Measurements from ENCODE around the gene PTPRH.
A peak's percentile ranks its signal among the peaks of the same experiment; 100 is the strongest.

The PTPRH gene, protein sequence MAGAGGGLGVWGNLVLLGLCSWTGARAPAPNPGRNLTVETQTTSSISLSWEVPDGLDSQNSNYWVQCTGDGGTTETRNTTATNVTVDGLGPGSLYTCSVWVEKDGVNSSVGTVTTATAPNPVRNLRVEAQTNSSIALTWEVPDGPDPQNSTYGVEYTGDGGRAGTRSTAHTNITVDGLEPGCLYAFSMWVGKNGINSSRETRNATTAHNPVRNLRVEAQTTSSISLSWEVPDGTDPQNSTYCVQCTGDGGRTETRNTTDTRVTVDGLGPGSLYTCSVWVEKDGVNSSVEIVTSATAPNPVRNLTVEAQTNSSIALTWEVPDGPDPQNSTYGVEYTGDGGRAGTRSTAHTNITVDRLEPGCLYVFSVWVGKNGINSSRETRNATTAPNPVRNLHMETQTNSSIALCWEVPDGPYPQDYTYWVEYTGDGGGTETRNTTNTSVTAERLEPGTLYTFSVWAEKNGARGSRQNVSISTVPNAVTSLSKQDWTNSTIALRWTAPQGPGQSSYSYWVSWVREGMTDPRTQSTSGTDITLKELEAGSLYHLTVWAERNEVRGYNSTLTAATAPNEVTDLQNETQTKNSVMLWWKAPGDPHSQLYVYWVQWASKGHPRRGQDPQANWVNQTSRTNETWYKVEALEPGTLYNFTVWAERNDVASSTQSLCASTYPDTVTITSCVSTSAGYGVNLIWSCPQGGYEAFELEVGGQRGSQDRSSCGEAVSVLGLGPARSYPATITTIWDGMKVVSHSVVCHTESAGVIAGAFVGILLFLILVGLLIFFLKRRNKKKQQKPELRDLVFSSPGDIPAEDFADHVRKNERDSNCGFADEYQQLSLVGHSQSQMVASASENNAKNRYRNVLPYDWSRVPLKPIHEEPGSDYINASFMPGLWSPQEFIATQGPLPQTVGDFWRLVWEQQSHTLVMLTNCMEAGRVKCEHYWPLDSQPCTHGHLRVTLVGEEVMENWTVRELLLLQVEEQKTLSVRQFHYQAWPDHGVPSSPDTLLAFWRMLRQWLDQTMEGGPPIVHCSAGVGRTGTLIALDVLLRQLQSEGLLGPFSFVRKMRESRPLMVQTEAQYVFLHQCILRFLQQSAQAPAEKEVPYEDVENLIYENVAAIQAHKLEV

DNA sequence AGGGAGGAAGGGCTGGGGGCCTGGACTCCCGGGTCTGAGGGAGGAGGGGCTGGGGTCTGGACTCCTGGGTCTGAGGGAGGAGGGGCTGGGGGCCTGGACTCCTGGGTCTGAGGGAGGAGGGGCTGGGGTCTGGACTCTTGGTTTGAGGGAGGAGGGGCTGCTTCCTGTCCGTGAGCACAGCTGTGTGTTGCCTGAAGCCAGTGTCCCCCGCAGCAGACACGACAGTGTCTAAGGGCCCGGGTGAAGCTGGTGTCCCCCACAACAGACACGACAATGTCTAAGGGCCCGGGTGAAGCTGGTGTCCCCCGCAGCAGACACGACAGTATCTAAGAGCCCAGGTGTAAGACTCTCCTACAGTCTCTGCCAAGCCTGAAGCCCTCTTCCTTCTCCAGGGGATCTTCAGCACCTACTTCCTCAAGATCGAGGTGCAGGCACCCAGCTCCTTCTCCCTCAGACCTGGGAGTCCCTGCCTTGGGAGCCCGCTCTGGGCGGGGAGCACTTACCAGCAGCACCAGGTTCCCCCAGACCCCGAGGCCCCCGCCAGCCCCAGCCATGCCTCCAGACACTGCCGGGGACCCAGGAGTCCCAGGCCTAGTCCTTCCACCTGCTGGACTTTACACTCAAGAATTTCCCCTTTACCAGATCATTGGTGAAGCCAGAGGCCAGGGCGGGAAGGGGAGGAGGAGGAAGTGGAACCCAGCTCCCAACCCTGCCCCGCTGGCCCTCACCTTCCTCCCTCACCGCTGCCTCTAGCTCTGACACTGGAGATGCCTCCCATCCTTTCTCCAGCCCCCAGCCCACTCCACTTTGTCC is at the start of gene PTPRH:
Gene PTPRH (minus strand): TSS at position 622 of the 813 bp plus-strand sequence. CDS start 68 bp downstream, at position 554.
- DNase-seq: peak in 1 of 3 donors; percentile 9

DNA sequence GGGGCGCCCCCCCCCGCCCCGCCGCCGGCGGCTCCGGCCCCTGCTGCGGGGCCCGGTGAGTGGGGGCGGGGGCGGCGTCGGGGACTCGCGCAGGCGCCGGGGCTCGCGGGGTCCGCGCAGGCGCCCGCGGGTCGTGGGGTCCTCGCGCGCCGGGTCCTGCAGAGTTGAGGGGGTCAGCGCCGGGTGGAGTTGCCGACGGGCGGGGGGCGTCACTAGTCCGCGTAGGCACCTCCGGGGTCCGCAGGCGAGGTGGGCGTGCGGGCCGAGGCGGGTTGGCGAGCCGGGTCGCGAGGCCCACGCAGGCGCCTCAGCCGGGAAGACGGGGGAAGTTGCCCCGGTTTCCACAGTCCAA is 49.2 kb upstream of the PTPRH start:
- DNase-seq: peak in 2 of 3 donors; percentile 26 to 58

DNA sequence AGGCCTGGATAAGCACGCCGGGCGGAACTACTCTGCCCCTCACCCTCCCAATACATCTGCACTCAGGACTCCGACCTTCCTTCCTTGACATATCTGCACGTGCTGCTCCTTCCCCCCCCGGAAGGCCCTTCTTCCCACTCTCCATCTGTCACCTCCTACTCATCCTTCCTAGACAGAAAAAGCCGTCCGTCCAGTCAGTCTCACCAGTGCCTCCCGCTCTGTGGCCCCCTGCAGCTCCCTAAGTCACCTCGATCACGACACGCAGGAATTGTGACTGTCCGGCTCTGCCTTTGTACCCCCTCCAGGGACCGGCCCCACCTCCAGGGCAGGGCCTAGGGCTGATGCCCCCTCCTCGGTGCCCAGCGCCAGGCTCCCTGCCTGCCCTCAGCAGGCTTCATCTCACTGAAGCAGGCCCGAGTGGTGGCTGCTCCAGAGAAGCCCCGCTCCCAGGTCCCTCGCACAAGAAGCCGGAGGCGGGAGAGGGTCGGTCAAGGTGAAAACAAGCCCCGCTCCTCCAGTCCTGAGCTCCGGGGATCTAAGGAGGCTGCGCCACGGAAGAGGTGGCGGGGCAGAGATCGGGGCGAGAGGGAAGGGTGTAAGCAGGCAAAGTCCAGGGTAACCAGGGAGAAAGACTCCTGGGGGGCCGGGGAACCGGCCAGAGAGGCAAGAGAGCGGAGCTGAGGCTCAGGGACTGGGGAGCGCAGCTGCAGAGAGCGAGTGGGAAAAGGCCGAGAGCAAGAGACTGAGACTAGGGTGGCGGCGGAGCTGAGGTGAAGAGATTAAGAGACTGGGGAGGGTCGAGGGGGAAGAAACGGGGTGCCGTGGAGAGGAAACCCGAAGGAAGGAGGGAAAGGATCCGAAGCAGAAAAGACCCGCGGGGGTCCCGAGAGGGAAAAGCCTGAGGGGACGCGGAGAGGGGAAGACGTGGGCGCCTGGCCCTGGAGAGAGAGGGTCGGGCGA is 48.4 kb upstream of the PTPRH start:
- DNase-seq: peak; percentile 56 to 69 (median 57)

DNA sequence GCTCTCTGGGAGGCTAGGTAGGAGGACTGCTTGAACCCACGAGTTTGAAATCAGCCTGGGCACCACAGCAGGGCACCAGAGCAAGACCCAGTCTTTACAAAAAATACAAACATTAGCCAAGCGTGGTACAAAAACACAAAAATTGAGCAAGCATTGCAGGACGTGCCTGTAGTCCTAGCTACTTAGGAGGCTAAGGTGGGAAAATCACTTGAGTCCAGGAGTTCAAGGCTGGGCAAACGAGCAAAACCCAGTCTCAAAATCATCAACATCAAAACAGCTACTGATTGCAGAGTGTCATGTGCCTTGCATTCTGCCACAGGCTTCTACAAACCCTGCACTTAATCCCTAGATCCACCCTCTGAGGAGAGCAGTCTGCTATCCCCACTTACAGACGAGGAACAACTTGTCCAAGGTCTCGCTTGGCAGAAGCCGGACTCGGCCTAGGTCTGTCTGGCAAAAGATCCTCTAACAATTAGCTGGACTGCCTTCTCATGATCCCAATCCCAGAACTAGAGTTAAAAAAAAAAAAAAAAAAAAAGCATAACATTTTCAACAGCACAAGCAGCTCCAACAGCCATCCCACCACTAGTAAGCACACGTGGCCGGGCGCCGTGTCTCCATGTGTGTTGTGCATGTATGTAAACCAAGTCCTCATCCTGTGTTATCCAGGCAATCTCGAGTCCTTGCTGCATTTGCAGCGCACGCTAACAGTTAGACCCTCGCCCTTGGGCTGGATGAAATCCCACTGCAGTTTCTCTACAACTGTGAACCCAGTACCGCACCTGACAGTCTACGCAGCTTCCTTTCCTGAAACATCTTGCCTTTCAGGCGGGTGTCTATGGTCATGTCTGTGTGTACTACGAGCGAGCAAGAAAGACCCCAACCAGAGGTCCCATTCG is 47.5 kb upstream of the PTPRH start:
- DNase-seq: peak in 1 of 3 donors; percentile 7

DNA sequence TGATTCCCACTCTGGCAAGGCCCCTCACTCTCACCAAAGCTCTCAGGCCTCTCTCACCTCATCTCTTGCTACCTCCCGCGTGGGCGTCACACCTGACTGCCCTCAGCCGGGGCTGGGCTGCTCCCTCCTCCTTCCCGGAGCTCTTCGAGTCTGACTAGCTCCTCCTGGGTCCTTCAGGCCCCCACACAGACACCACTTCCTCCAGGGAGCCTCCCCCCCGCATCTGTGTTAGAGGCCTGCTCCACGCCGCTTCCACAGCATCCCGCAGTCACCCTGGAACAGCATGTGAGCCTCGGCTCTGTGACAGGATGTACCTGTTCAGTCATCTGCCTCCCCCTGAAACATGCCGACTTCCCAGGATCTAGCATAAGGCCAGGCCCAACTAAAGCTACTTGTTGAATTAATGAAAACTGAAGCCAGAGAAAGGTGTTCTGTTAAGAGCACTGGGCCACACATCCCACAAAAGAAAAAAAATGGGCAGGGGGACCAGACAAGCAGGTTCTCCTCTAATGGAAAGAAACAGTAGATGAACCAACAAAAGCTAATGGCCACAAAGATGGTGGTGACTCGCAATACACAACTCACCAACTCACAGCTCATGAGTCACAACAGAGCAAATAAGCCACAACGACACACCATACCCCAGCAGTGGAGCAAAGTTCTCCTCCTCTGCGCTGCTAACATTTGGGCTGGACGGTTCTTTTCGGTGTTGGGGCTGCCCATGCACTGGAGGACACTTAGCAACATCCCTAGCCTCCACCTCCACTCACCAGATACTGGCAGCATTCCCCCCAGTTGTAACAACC is 46.5 kb upstream of the PTPRH start:
- DNase-seq: peak; percentile 59 to 77 (median 65)

DNA sequence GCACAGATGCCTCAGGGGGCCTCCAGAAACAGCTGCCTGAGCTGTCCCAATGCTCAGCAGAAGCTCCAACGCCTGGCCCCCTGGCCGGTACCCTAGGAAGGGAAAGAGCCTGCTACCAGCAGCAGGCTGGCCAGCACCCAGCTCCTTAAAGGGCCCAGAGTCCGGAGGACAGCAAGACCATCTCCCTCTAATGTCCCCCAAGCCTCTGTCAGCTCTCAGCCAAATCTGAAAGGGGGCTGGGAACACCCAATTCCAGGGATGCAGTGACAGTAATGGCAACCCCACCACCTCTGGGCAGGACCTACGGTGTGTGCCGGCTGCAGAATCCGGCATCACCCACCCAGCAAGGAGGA is 45.3 kb upstream of the PTPRH start:
- peak in 1 of 3 donors; percentile 28 for DNase-seq

DNA sequence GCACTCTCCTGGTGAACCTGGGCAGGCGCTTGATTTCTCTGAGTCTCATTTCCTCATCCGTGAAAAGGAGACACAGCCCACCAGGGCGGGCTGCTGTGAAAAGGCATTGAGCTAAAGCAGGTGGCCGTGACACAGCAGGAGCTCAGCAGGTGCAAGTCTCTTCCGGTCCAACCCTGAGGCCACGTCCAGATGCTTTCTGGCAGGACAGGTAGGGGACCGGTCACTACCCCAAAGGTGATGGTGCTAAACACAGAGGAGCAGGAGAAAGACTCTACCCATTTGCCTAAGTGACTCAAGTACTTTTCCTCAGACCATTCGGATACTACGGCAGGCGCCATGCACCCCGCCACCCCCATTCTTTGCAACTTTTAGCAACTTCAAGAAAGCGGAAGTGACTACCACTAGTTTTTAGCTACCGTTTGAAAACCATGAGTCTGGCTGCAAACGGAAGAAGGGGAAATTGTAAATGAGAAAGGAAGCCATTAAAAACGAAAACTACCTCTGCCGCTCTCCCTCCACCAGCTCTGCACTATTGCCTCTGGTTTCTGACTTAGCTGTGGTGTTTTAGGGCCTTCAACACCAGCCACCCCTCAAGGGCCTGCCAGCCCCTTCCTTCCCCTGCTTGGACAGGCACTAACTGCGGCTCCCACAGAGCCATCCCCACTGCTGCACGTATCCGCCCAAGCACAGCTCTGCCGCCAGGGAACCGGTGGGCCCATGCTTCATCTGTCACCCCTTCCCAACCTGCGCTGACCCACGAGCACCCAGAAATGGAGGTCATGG is 44.7 kb upstream of the PTPRH start:
- peak; percentile 82 to 85 (median 83) for DNase-seq

DNA sequence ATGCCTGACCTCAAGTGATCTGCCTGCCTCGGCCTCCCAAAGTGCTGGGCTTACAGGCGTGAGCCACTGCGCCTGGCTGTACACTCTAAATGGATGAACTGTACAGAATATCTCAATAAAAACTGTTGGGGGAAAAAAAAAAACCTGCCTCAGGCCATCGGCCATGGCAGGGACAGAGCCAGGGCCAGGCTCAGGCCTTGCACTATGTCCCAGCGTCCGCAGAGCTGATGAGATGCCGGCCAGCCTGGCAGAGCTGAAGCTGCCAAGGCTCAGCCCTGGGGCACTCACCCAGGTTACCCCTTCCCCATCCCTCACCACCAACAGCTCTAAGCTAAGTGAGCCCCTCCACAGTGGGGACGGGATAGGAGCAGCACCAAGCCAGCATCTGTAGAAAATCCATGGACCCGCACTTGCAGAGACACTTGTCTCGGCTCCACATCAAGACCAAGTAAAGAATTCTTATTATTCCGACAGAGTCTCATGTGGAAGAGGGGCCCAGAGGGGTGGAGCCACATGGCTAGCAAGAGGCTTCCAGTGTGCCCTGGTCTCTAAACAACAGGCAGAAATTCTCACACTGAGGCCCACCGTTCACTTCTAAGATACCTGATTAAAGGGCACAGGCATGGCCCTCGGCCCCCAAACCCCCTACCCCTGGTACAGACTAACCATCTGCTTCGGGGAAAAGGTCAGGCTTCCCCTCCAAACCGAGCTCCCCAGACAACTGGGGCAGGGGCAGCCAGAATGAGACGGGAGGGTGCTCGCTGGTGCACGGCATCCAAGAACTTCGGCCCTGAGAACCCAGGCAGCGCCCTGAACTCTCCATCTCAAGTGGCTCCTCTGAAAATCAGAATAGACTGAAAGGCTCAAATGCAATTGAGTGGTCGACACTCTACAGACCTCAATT is 43.7 kb upstream of the PTPRH start:
- no peak for DNase-seq

DNA sequence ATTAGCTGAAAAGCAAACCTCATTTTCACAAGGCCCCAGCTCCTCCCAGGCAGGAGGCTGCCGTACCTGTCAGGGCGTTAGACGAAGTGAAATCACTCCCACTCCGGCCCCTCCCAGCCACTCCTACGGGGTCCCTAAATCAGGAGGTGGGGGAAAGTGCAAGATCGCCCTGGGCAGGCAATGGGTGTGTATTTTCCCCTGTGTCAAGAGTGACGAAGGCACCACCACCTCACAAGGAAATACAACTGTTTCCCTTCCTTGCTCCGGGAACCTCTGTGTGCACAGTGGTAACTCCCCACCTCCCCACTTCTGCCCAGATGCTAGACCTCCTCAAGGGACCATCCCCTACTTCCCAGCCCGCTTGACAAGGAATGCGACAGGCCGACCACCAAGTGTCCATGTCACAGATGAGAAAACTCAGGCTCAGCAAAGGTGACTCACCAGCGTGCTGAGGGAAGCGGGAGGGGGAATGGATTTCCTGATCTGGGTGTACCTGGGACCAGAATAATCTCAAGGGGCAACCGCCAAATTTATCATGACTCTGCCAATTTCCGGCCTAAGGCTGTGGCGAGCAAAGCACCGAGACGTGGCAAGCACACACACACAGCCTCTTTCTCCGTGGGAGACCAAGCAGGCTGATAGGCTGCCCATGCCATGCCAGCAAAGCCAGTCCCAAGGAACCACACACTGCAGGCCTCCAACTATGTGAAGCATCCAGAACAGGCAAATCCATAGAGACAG is 42.2 kb upstream of the PTPRH start:
- DNase-seq: peak; percentile 25 to 36 (median 33)

DNA sequence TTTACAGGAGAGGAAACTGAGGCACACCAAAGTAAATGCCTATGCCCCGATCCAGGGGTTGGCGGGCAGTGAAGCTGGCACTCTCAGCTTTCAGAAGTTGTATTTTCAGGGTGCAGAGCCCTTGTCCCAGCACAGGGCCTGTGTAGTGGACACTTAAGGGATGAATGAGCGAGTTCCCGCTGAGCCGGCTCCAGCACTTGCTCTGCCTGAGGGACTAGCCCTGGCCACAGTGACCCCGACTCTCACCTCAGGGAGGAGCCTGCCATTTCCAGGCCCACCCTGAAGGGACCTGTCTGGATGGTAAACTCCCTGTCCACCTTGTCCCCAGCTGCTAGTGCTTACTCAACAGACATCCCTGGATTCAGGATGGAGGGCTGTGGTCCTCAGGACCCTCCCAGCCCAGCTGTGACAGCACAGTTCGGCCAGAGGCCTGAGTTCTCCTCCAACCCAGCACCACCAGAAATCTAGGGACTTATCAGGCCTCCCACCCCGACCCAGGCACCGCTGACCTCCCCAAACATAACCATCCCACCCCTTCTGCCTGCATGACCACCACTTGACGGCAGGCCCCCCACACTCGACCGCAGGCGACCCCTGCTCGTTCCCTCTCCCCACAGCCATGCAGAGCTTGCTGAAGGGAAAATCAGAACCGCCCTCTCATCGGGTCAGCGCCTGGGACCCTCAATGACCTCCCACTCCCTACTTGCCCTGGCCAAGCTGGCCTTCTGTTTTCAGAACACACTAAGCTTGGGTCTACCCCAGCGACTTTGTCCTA is 41.1 kb upstream of the PTPRH start:
- no peak for DNase-seq

DNA sequence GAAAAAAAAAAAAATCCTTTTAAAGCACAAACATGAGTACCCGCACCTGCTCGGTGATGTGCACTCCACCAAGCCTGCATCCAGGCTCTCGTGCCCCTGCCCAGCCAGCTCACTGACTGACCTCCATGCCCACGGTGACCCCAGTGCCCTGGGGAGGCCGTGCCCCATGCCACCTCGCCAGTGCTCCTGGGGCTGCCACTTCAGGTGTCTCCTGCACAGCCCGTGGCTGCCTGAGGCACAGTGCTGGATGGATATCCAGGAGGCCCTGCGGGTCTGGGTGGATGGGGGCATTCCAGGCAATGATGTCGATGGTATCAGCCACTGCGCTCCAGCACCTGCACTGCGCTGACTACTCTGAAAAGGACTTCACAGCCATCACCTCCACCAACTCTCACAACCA is 40.5 kb upstream of the PTPRH start:
- no peak for DNase-seq

DNA sequence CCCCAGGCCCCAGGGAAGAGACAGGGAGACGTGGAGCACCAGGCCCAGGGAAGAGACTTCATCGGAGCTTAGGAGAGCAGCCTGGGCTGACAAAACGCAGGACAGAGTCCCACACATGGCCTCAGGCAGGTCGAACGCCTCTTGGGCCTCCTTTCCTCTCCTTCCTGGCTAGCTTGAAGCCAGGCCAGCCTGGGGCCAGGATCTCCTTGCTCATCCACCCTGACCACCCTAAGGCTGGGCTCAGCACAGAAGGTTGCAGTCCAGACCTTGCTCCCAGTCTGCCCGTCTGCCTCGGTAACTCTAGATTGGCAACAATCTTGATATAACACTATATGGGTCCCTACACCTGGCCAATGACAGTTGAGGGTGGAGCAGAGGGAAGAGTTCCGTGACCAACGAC is 39.4 kb upstream of the PTPRH start:
- DNase-seq: no peak

DNA sequence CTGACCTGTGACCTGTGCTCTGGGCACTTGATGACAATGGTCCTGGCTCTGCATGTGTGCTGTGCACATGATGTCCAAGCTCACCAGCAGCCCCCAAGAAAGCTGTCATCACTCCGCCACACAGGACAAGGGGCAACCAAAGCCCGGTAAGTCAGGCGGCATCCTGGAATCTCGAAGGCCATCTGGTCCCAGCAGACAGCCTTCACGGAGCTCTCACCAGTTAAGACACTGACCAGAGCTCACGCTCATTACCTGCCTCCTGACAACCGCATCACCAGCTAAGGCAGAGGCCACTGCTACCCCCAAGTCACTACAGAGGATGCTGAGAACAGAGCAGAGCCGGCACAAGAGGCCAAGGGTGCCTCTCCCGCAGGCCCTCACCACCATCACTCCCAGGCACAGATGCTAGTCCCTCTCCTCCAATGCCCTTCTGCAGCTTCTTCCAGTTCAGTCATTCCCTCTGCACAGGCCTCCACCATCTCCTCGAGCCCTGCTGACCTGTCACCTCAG is 38.9 kb upstream of the PTPRH start:
- DNase-seq: no peak

DNA sequence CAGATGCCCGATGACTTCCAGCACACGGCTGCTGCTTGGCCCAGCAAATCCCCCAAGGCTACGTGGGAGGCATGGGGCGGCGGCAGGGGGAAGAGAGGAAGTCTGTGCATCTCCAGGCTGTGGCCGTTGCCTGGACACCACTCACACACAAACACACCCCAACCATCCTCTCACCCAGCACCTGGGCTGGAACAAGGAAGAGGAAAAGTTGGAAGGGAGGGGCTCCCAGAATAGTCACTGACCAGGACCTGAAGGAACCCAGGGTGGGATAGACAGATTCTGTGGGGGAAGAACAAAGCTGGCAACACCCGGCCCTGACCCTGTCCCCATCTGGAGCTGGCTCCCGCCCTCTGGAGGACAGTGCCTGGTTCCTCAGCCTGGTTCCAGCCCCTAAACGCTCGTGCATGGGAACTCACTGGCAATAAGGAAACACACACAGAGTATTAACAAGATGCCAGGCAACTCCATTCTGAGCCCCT is 38.4 kb upstream of the PTPRH start:
- peak; percentile 49 to 77 (median 62) for DNase-seq

All from suppressor macrophage treated with lipopolysaccharide for 1 hour (primary cell).